Endothelial cell of umbilical vein (primary cell): Measurements from ENCODE around the gene IL17RB. TPM values are rescaled to one million over a fixed set of nuclear protein-coding genes. Genes with fewer than 3 reads are reported as not detected.

ENCODE experiments used
- BruUV-seq: library from RNA; stranded (reverse); fragments of 400-500 nt; replicated peaks from 2 replicates; lab custom pipeline; 2021; lab: Mats Ljungman, UMichigan
- CTCF ChIA-PET: fragments of 300-600, 350-600 bp; sonication (Branson Sonifier 250); formaldehyde crosslinking; loops from one replicate; lab custom pipeline; 2021; ENCODE audit warnings: antibody characterized with exemption, inconsistent platforms; lab: Charles Lee
- POLR2A ChIA-PET: fragments of 300-600, 350-600 bp; sonication (Branson Sonifier 250); formaldehyde crosslinking; loops from one replicate; lab custom pipeline; 2021; ENCODE audit warnings: antibody characterized with exemption, inconsistent platforms; lab: Charles Lee
- DNase-seq: peaks from one replicate; pipeline ENCODE4 v3.0.0-alpha.2; 2011; ENCODE audit warnings: low read depth, low spot score
- FAIRE-seq: peaks from 2 replicates; lab custom pipeline; 2011; peaks lifted over from hg19 to GRCh38; lab: Jason Lieb, UNC
- H2AFZ ChIP-seq: 2 replicates; pipeline ENCODE4 v1.6.0; 2012; ENCODE audit warnings: low read depth, low read length, control low read depth, inconsistent platforms
- H3K27ac ChIP-seq: 2 replicates; pipeline ENCODE4 v1.5.1; 2011; ENCODE audit warnings: low read depth, mild to moderate bottlenecking, control low read depth, low read length, moderate library complexity; ENCODE audit not compliant: insufficient read depth
- H3K27me3 ChIP-seq, 2 experiments: 2 replicates each; pipeline versions ENCODE4 v1.6.0 to v1.6.1; 2011; ENCODE audit warnings: low read length in 2 of 2, mixed read lengths in 1 of 2; ENCODE audit not compliant: control insufficient read depth in 2 of 2, insufficient read depth in 2 of 2
- H3K36me3 ChIP-seq, 2 experiments: 2 replicates in 1 of 2; 3 replicates in 1 of 2; pipeline ENCODE4 v1.5.1; 2011; ENCODE audit warnings: low read length in 2 of 2, mild to moderate bottlenecking in 1 of 2, moderate library complexity in 1 of 2; ENCODE audit not compliant: control insufficient read depth in 2 of 2, insufficient read depth in 2 of 2; ENCODE audit errors: extremely low read depth in 1 of 2
- H3K4me1 ChIP-seq: 3 replicates; pipeline ENCODE4 v1.5.1; 2011; ENCODE audit warnings: mild to moderate bottlenecking, low read length; ENCODE audit not compliant: control insufficient read depth, insufficient read depth; ENCODE audit errors: extremely low read depth
- H3K4me2 ChIP-seq: 2 replicates; pipeline ENCODE4 v1.6.1; 2011; ENCODE audit warnings: low read length, control low read depth, mixed read lengths; ENCODE audit not compliant: insufficient read depth
- H3K4me3 ChIP-seq, 3 experiments: fragments of 200-600 bp in 1 of 3; sonication (generic), shearing (Covaris generic) in 1 of 3; replicated peaks in 1 of 3; 2 replicates each; pipeline ENCODE4 v1.5.1; 2011 to 2016; ENCODE audit warnings: control low read depth in 3 of 3, low read length in 3 of 3, mild to moderate bottlenecking in 2 of 3, inconsistent platforms in 1 of 3, low read depth in 1 of 3, moderate library complexity in 1 of 3; ENCODE audit not compliant: insufficient read depth in 1 of 3
- H3K79me2 ChIP-seq: 2 replicates; pipeline ENCODE4 v1.6.0; 2012; ENCODE audit warnings: low read length, inconsistent platforms; ENCODE audit not compliant: control insufficient read depth, insufficient read depth
- H3K9ac ChIP-seq: replicated peaks from 2 replicates; pipeline ENCODE3; 2011; ENCODE audit warnings: low read length, control low read depth; ENCODE audit not compliant: insufficient read depth; ENCODE audit errors: extremely low read depth
- H3K9me1 ChIP-seq: replicated peaks from 3 replicates; pipeline ENCODE4 v1.6.0; 2011; ENCODE audit warnings: mild to moderate bottlenecking, low read length; ENCODE audit not compliant: control insufficient read depth, insufficient read depth; ENCODE audit errors: extremely low read depth
- H3K9me3 ChIP-seq: replicated peaks from 2 replicates; pipeline ENCODE4 v1.5.1; 2012; ENCODE audit warnings: low read length, inconsistent platforms; ENCODE audit not compliant: control insufficient read depth, insufficient read depth
- H4K20me1 ChIP-seq: replicated peaks from 2 replicates; pipeline ENCODE3; 2011; ENCODE audit warnings: mild to moderate bottlenecking, low read length; ENCODE audit not compliant: control insufficient read depth, insufficient read depth; ENCODE audit errors: extremely low read depth
- EZH2 ChIP-seq: IDR thresholded peaks from 2 replicates; pipeline ENCODE4 v1.6.1; 2012; ENCODE audit warnings: borderline replicate concordance, low read depth, mild to moderate bottlenecking, moderate library complexity, low read length, inconsistent platforms; ENCODE audit not compliant: severe bottlenecking
- FOS ChIP-seq: IDR thresholded peaks from 2 replicates; pipeline ENCODE4 v1.6.1; 2011; ENCODE audit warnings: mild to moderate bottlenecking, low read length, moderate library complexity, borderline replicate concordance; ENCODE audit not compliant: insufficient read depth
- GATA2 ChIP-seq: IDR thresholded peaks from 2 replicates; pipeline ENCODE4 v1.7.0; 2011; ENCODE audit warnings: low read depth, mild to moderate bottlenecking, moderate library complexity, mixed read lengths, low read length; ENCODE audit not compliant: insufficient read length, insufficient read depth
- JUN ChIP-seq: IDR thresholded peaks from 2 replicates; pipeline ENCODE4 v1.6.1; 2011; ENCODE audit warnings: borderline replicate concordance, low read depth; ENCODE audit not compliant: insufficient read length, insufficient read depth
- MYC ChIP-seq: IDR thresholded peaks from one replicate; pipeline ENCODE4 v1.6.1; 2011; ENCODE audit warnings: mild to moderate bottlenecking, low read depth, low read length
- POLR2A ChIP-seq: IDR thresholded peaks from 2 replicates; pipeline ENCODE4 v1.6.1; 2012; ENCODE audit warnings: low read depth, mild to moderate bottlenecking, control low read depth, low read length
- POLR2AphosphoS5 ChIP-seq: IDR thresholded peaks from 2 replicates; pipeline ENCODE4 v1.6.1; 2012; ENCODE audit warnings: low read depth, mild to moderate bottlenecking, control low read depth, low read length, moderate library complexity; ENCODE audit not compliant: insufficient read depth
- dilution Hi-C: fragments of 300-500 bp; cut with MboI; formaldehyde crosslinking; loops from one replicate; pipeline ENCODE4 v1.15.0; 2019; ENCODE audit warnings: low sequenced_read_pairs; ENCODE audit not compliant: extremely low pct_ligation_motif_present
- intact Hi-C: fragments of 100-400 bp; cut with micrococcal nuclease; formaldehyde crosslinking; loops from one replicate; pipeline ENCODE4 v1.10.0; 2022
- polyA plus RNA-seq, 4 experiments: library from polyadenylated mRNA; depleted of rRNA in 3 of 4; stranded (reverse) in 3 of 4; unstranded in 1 of 4; fragments of >200 nt; gene quantifications; 2 replicates each; pipeline versions ENCODE4 v1.2.1 to v1.2.3, GENCODE V29; 2011 to 2012; ENCODE audit warnings: missing spikeins in 1 of 4
- total RNA-seq: library from RNA; stranded (reverse); gene quantifications from 2 replicates; pipeline ENCODE4 v1.2.3, GENCODE V29; 2021
- TF ChIP-seq, protein P1 (sequence below): IDR thresholded peaks from 2 replicates; pipeline ENCODE4 v1.6.1; 2011; ENCODE audit not compliant: insufficient read depth, insufficient read length
- TF ChIP-seq, protein P2 (sequence below), 2 donors: IDR thresholded peaks; 1 replicate in 1 of 2; 2 replicates in 1 of 2; pipeline ENCODE4 v1.5.1; 2011; ENCODE audit warnings: low read length in 2 of 2, mild to moderate bottlenecking in 2 of 2, moderate library complexity in 2 of 2, control low read depth in 1 of 2, inconsistent platforms in 1 of 2, low read depth in 1 of 2; ENCODE audit not compliant: insufficient read depth in 1 of 2; ENCODE audit errors: extremely low read depth in 1 of 2

The IL17RB gene
- total and polyA plus RNA-seq, 2 donors (not counting 3 experiments of a cell fraction or from before 2014, with no cell fraction given): 0.04 TPM; not detected in 1

DNA sequence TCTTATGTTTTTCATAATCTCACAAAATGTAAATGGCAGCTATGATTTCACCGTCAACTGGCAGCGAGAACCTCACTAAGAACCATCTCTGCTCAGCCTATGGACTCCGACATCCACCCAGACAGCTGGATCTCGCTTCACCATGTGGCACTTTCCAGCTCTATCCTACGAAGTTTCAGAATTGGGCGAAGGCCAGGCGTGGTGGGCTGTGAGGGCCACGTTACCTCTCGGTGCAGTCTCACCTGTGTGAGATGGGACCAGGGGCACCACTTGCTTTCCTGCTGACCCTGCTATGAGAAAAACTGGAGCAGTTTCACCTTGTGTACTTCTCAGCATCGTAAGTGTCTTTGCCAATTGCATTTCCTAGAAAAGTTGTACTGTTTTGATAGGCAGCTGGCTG is 32.5 kb upstream of the IL17RB start:
- dilution Hi-C loops: no loop called here
- TF ChIP-seq, protein P1, sequence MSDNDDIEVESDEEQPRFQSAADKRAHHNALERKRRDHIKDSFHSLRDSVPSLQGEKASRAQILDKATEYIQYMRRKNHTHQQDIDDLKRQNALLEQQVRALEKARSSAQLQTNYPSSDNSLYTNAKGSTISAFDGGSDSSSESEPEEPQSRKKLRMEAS: no peak
- TF ChIP-seq POLR2A (no peak), JUN (no peak), EZH2 (no peak), GATA2 (no peak), FOS (no peak), POLR2AphosphoS5 (no peak), MYC (no peak)
- TF ChIP-seq, protein P2, sequence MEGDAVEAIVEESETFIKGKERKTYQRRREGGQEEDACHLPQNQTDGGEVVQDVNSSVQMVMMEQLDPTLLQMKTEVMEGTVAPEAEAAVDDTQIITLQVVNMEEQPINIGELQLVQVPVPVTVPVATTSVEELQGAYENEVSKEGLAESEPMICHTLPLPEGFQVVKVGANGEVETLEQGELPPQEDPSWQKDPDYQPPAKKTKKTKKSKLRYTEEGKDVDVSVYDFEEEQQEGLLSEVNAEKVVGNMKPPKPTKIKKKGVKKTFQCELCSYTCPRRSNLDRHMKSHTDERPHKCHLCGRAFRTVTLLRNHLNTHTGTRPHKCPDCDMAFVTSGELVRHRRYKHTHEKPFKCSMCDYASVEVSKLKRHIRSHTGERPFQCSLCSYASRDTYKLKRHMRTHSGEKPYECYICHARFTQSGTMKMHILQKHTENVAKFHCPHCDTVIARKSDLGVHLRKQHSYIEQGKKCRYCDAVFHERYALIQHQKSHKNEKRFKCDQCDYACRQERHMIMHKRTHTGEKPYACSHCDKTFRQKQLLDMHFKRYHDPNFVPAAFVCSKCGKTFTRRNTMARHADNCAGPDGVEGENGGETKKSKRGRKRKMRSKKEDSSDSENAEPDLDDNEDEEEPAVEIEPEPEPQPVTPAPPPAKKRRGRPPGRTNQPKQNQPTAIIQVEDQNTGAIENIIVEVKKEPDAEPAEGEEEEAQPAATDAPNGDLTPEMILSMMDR (IDR thresholded peaks at IDR 0.05; ENCODE audit: extremely low read depth in 1 of 2, insufficient read depth in 1 of 2, low read depth in 1 of 2, low read length in 2 of 2): no peak
- H3K79me2 ChIP-seq: no peaks in the 10 kb centered on the region
- no peaks in the 10 kb centered on the region for H3K36me3 ChIP-seq
- no peaks in the 10 kb centered on the region for H3K27me3 ChIP-seq
- no peaks in the 10 kb centered on the region for H3K9me1 ChIP-seq
- H4K20me1 ChIP-seq: no peaks in the 10 kb centered on the region
- POLR2A ChIA-PET: no interaction called here
- no peak overlapping the region for H3K4me2 ChIP-seq
- no peak for DNase-seq
- H3K9me3 ChIP-seq: no peaks in the 10 kb centered on the region
- no TSS peak for BruUV-seq
- no peak overlapping the region for H3K27ac ChIP-seq
- no peaks in the 10 kb centered on the region for H3K4me1 ChIP-seq
- intact Hi-C loops: no loop called here
- no peak overlapping the region for H2AFZ ChIP-seq
- no peak overlapping the region for H3K4me3 ChIP-seq
- CTCF ChIA-PET: no interaction called here
- FAIRE-seq: no peak
- H3K9ac ChIP-seq: no peak overlapping the region
